ENCODE results near the gene PRKCA. TPM values are rescaled to one million over a fixed set of nuclear protein-coding genes. Genes with fewer than 3 reads are reported as not detected.

The PRKCA gene
- total RNA-seq, 1 donor from 2014 or later: 5.6 TPM

GRCh38 chr17:66837226-66837625, 534.8 kb downstream of the PRKCA start:
- no peaks in the 10 kb centered on the region for H3K9me3 ChIP-seq (replicated peaks)
- H3K27ac ChIP-seq (replicated peaks): no peak overlapping the region
- no peaks in the 10 kb centered on the region for H3K4me1 ChIP-seq
- no peak for TF ChIP-seq CTCF (IDR thresholded peaks at IDR 0.05; ENCODE audit: borderline replicate concordance)
- intact Hi-C loops (cut with micrococcal nuclease): no loop called here
- no peak for DNase-seq
- H3K36me3 ChIP-seq: no peaks in the 10 kb centered on the region
- peaks cover 94% of the 10 kb centered on the region for H3K27me3 ChIP-seq (ENCODE audit: low read depth)
- no peak overlapping the region for H3K4me3 ChIP-seq

GRCh38 chr17:66837885-66838665, 535.7 kb downstream of the PRKCA start:
- Histone ChIP-seq H3K4me3 (no peak overlapping the region), H3K27ac (replicated peaks) (no peak overlapping the region), H3K4me1 (no peaks in the 10 kb centered on the region), H3K9me3 (replicated peaks) (no peaks in the 10 kb centered on the region), H3K27me3 (ENCODE audit: low read depth) (peaks cover 87% of the 10 kb centered on the region), H3K36me3 (no peaks in the 10 kb centered on the region)
- no peak for TF ChIP-seq CTCF (IDR thresholded peaks at IDR 0.05; ENCODE audit: borderline replicate concordance)
- intact Hi-C loops (cut with micrococcal nuclease): no loop called here
- no peak for DNase-seq

- H3K27ac ChIP-seq (replicated peaks): no peak overlapping the region
- no peaks in the 10 kb centered on the region for H3K36me3 ChIP-seq
- DNase-seq: no peak
- H3K27me3 ChIP-seq (ENCODE audit: low read depth): peaks cover 72% of the 10 kb centered on the region
- no peak overlapping the region for H3K4me3 ChIP-seq
- H3K9me3 ChIP-seq (replicated peaks): no peaks in the 10 kb centered on the region
- H3K4me1 ChIP-seq: no peaks in the 10 kb centered on the region
- TF ChIP-seq CTCF (IDR thresholded peaks at IDR 0.05; ENCODE audit: borderline replicate concordance): no peak
- intact Hi-C loops (cut with micrococcal nuclease): no loop called here
Measured at GRCh38 chr17:66839616-66840015, 537.2 kb downstream of the PRKCA start.

- H3K27ac ChIP-seq (replicated peaks): no peak overlapping the region
- H3K27me3 ChIP-seq (ENCODE audit: low read depth): peaks cover 67% of the 10 kb centered on the region
- TF ChIP-seq CTCF (IDR thresholded peaks at IDR 0.05; ENCODE audit: borderline replicate concordance): no peak
- intact Hi-C loops (cut with micrococcal nuclease): no loop called here
- H3K9me3 ChIP-seq (replicated peaks): no peaks in the 10 kb centered on the region
- no peaks in the 10 kb centered on the region for H3K4me1 ChIP-seq
- DNase-seq: no peak
- no peak overlapping the region for H3K4me3 ChIP-seq
- no peaks in the 10 kb centered on the region for H3K36me3 ChIP-seq
Measured at GRCh38 chr17:66840061-66840460, 537.6 kb downstream of the PRKCA start.

GRCh38 chr17:66841328-66841727, 538.9 kb downstream of the PRKCA start:
- TF ChIP-seq CTCF (IDR thresholded peaks at IDR 0.05; ENCODE audit: borderline replicate concordance): no peak
- H3K27ac ChIP-seq (replicated peaks): no peak overlapping the region
- no peak overlapping the region for H3K4me3 ChIP-seq
- no peaks in the 10 kb centered on the region for H3K36me3 ChIP-seq
- intact Hi-C loops (cut with micrococcal nuclease): no loop called here
- H3K9me3 ChIP-seq (replicated peaks): peaks cover 4% of the 10 kb centered on the region
- no peaks in the 10 kb centered on the region for H3K4me1 ChIP-seq
- DNase-seq: no peak
- peaks cover 55% of the 10 kb centered on the region for H3K27me3 ChIP-seq (ENCODE audit: low read depth)
